Liver (tissue), 3 donors: ENCODE measurements around the gene SLC39A13.

ENCODE experiments used
- CTCF ChIP-seq: fragments of 150-350 bp; IDR thresholded peaks from 2 replicates; pipeline ENCODE4 v1.5.1; 2017; ENCODE audit warnings: improper control_type of control experiment, low read depth, low read length; ENCODE audit not compliant: missing input control
- EGR1 ChIP-seq, 2 donors: IDR thresholded peaks; 2 replicates each; pipeline ENCODE4 v1.6.1; 2016 to 2018; ENCODE audit warnings: antibody characterized with exemption in 2 of 2, low read depth in 2 of 2
- GABPA ChIP-seq, 2 donors: IDR thresholded peaks in 1 of 2; conservative IDR thresholded peaks in 1 of 2; 2 replicates each; pipeline ENCODE4 v1.6.1; 2016; ENCODE audit warnings: antibody characterized with exemption in 2 of 2, mild to moderate bottlenecking in 1 of 2, moderate library complexity in 1 of 2
- REST ChIP-seq: IDR thresholded peaks from 2 replicates; pipeline ENCODE4 v1.6.1; 2016; ENCODE audit warnings: antibody characterized with exemption, mild to moderate bottlenecking
- TAF1 ChIP-seq: conservative IDR thresholded peaks from 2 replicates; pipeline ENCODE4 v1.6.1; 2016; ENCODE audit warnings: antibody characterized with exemption, mild to moderate bottlenecking
- YY1 ChIP-seq: IDR thresholded peaks from 2 replicates; pipeline ENCODE4 v1.6.1; 2016; ENCODE audit warnings: antibody characterized with exemption, mild to moderate bottlenecking
- ZBTB33 ChIP-seq: IDR thresholded peaks from 2 replicates; pipeline ENCODE4 v1.6.1; 2016; ENCODE audit warnings: antibody characterized with exemption
- donor health status: healthy.
- donor health status: healthy.

- TF ChIP-seq GABPA (IDR thresholded peaks at IDR 0.05 in 1 of 2, conservative IDR thresholded peaks at IDR 0.05 in 1 of 2) = no peak
- peak; percentile 91 for TF ChIP-seq CTCF
- TF ChIP-seq ZBTB33 = no peak
- no peak for TF ChIP-seq TAF1
- no peak for TF ChIP-seq YY1
- no peak for TF ChIP-seq EGR1 (IDR thresholded peaks at IDR 0.05; ENCODE audit: low read depth in 2 of 2)
- TF ChIP-seq REST = no peak
Observed at GRCh38 chr11:47373876-47374719, 34.3 kb upstream of the SLC39A13 start.
